GM12874 (cell line): ENCODE results near the gene SELENBP1.
A peak's percentile ranks its signal among the peaks of the same experiment; 100 is the strongest.

Source experiments
- TF ChIP-seq, protein P1 (sequence below): IDR thresholded peaks from 2 replicates; pipeline ENCODE4 v1.5.1; 2011; ENCODE audit warnings: low read depth, mild to moderate bottlenecking, control low read depth, low read length, moderate library complexity; ENCODE audit not compliant: insufficient read depth

Gene SELENBP1

DNA sequence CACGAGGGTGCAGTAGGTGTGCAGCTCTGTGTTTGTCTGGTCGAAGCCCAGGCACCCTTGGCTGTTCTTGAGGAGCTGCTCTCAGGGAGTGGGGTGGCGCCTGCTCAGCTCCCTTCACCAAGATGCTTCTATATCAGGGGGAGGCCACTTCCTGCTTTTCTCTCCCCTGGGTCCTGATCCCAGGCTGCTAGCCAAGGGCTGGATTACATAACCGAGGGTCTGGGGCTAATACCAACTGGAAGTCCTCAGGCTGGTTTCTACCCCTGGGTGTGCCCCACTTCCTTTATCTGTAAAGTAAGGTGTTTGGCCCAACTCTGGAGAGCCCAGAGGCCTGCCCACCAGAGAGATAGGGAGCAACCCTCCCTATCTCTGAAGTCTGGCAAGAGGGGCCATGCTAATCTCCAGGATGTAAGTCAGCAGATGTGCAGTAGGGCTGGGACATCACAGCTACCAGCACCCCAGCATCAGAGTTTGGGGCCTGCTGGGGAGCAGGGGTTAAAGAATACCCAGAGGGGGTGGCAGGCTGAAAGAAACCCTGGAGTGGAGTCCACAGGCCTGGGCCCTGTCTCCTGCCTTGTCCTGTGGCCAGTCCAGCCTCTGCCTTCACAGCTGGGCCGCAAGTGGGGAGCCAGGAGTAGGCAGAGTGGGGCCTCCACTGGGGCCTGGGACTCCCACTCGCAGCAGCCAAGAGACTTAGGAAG, 2.1 kb downstream of the SELENBP1 start:
- TF ChIP-seq, protein P1, sequence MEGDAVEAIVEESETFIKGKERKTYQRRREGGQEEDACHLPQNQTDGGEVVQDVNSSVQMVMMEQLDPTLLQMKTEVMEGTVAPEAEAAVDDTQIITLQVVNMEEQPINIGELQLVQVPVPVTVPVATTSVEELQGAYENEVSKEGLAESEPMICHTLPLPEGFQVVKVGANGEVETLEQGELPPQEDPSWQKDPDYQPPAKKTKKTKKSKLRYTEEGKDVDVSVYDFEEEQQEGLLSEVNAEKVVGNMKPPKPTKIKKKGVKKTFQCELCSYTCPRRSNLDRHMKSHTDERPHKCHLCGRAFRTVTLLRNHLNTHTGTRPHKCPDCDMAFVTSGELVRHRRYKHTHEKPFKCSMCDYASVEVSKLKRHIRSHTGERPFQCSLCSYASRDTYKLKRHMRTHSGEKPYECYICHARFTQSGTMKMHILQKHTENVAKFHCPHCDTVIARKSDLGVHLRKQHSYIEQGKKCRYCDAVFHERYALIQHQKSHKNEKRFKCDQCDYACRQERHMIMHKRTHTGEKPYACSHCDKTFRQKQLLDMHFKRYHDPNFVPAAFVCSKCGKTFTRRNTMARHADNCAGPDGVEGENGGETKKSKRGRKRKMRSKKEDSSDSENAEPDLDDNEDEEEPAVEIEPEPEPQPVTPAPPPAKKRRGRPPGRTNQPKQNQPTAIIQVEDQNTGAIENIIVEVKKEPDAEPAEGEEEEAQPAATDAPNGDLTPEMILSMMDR = no peak

DNA sequence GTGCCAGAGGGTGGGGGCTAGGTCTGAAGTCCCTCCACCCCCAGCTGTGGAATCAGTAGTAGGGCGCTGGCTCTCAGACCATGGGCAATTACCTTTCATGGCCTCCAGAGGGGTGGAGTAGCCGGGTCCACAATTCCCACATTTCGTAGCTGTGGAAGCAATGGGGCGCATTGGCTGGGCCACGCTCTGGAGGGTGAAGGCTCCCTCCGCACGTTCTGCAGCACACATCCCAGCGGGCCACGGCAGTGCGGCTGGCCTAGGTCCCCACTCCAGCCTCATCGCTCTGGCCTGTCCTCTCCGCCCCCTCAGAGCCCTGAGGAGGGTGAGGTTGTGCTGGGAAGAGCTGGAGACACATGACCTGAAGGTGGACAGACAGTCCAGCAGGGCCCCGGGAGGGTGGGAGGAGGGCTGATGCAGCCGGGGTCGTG, 2.9 kb downstream of the SELENBP1 start:
- TF ChIP-seq, protein P1 = no peak

- TF ChIP-seq, protein P1 = no peak
These were observed 3.2 kb downstream of the SELENBP1 start for GRCh38 chr1:151369302-151369610.

GRCh38 chr1:151368393-151369301, 3.9 kb downstream of the SELENBP1 start:
- TF ChIP-seq, protein P1 = no peak

- TF ChIP-seq, protein P1 = no peak
These were observed 4.7 kb downstream of the SELENBP1 start for GRCh38 chr1:151367658-151368392.

- TF ChIP-seq, protein P1 = 0 out of 2 replicates have a peak, but pooled peaks have one; percentile 9
These were observed 7.5 kb downstream of the SELENBP1 start for GRCh38 chr1:151364996-151365395.
